Measurements from ENCODE around the gene OAS1.

DNA sequence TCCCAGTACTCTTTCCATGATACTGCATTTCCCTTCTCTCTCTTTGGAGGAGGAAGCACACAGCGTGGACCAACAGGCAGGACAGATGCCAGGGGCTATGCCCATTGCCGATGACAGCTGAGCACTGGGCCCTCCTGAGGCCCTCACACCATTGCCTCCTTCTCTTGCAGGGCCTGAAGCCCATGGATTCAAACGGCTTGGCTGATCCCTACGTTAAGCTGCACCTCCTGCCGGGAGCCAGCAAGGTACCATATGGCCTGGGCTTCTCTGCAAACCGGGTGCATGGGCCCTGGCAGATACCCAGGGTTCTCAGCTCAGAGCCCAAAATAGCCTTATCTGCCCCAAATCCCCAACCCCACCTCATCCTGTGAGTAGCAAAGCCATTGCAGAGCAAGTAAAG is 25.2 kb upstream of the OAS1 start:
- no peak for TF ChIP-seq EZH2 (IDR thresholded peaks at IDR 0.05; ENCODE audit: borderline replicate concordance, insufficient read depth, low read depth, low read length, poor library complexity, severe bottlenecking)
- TF ChIP-seq, protein P1, sequence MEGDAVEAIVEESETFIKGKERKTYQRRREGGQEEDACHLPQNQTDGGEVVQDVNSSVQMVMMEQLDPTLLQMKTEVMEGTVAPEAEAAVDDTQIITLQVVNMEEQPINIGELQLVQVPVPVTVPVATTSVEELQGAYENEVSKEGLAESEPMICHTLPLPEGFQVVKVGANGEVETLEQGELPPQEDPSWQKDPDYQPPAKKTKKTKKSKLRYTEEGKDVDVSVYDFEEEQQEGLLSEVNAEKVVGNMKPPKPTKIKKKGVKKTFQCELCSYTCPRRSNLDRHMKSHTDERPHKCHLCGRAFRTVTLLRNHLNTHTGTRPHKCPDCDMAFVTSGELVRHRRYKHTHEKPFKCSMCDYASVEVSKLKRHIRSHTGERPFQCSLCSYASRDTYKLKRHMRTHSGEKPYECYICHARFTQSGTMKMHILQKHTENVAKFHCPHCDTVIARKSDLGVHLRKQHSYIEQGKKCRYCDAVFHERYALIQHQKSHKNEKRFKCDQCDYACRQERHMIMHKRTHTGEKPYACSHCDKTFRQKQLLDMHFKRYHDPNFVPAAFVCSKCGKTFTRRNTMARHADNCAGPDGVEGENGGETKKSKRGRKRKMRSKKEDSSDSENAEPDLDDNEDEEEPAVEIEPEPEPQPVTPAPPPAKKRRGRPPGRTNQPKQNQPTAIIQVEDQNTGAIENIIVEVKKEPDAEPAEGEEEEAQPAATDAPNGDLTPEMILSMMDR (IDR thresholded peaks at IDR 0.05): no peak
